ENCODE measurements around the gene SULT1E1.

DNA sequence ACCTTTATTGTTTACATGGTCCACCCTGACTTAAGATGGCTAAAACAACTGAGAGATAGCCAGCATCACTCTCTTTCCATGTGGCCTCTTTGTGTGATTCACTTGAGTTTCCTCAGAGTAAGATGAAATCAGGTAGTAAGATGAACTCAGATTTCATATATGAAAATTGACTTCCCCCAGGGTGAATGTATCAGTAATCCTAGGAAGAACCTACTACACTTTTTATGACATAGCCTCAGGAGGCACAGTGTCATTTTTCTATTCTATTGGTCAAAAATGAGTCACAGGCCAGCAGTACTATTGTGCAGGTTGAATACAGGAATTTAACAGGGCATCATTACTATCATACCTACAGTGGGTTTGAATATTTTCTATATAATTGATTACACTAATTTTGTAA, 14.6 kb upstream of the SULT1E1 start:
- no peak for TF ChIP-seq SPI1 (IDR thresholded peaks at IDR 0.05; ENCODE audit: borderline replicate concordance, low read depth)
- TF ChIP-seq, protein P1, sequence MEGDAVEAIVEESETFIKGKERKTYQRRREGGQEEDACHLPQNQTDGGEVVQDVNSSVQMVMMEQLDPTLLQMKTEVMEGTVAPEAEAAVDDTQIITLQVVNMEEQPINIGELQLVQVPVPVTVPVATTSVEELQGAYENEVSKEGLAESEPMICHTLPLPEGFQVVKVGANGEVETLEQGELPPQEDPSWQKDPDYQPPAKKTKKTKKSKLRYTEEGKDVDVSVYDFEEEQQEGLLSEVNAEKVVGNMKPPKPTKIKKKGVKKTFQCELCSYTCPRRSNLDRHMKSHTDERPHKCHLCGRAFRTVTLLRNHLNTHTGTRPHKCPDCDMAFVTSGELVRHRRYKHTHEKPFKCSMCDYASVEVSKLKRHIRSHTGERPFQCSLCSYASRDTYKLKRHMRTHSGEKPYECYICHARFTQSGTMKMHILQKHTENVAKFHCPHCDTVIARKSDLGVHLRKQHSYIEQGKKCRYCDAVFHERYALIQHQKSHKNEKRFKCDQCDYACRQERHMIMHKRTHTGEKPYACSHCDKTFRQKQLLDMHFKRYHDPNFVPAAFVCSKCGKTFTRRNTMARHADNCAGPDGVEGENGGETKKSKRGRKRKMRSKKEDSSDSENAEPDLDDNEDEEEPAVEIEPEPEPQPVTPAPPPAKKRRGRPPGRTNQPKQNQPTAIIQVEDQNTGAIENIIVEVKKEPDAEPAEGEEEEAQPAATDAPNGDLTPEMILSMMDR (IDR thresholded peaks at IDR 0.05; ENCODE audit: insufficient read depth, low read length), result no peak

Data from HL-60 (cell line).